Pulmonary artery endothelial cell (primary cell): Measurements from ENCODE around the gene IQGAP2. TPM values are rescaled to one million over a fixed set of nuclear protein-coding genes. Genes with fewer than 3 reads are reported as not detected.
"Not testable (repeated sequence)": the region's sequence is repeated elsewhere in the genome, so short reads cannot be mapped to it uniquely, and the experiment has no call there.

ENCODE experiments used
- DNase-seq: peaks from one replicate; pipeline ENCODE4 v3.0.0-alpha.2; 2011; ENCODE audit warnings: low read depth, low spot score
- total RNA-seq: library from RNA; depleted of rRNA; stranded (reverse); fragments of >200 nt; gene quantifications from 2 replicates; pipeline ENCODE4 v1.2.3, GENCODE V29; 2014

Gene IQGAP2
- total RNA-seq, 1 donor from 2014 or later: 4.4 TPM

- DNase-seq: no peak
Measured at GRCh38 chr5:76497986-76498717, 95.1 kb downstream of the IQGAP2 start.

GRCh38 chr5:76499507-76500161 is 96.5 kb downstream of the IQGAP2 start:
- DNase-seq: no peak

DNA sequence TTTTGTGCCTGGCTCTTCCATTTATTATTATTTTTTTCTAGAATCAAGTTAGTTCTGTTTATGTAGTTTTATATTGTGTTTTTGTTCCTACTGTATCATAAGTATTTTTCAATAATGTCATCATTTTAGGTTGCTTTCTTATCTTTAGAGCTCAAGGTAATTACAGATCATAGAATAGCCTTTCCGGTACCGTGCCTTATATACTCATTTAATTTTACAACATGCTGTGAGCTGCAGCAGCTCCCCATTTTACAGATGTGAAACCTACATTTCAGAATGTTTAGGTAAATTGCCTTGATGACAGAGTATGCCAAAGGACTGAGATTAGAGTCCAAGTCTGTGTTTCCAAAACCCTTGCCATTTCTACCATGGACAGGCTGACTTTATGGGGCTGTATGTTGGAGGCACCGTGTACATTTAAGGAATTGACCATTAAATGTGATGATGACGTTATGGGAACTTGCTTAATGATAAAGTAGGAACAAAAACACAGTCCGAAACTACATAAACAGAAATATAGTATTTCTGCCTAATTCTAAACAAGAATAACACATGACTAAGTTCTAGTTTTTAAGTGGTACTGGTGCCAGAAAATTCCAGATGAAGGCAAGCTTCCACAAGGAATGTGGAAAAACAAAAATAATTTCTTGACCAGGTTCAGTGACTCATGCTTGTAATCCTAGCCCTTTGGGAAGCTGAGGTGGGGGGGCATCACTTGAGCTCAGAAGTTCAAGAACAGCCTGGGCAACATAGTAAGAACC is 97.7 kb downstream of the IQGAP2 start:
- no peak for DNase-seq

DNA sequence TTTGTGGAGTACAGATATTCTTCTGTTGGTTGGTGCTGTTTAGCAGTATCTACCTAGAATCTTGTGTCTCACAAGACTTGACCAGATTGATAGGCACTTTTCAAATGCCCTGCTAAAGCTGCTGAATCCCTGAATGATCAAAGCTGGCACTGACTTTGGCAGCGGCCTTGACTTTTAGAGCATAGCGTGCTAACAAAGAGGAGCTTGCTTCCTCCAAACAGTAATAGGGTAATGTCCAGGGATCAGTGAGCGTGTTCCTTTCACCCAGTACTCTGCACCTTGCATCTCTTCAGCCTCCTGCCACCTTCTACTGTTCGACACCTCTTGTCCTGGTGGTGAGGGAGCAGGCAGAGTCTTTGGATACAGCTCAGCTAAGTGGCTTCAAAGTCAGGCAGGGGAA is 100.8 kb downstream of the IQGAP2 start:
- DNase-seq: no peak

DNA sequence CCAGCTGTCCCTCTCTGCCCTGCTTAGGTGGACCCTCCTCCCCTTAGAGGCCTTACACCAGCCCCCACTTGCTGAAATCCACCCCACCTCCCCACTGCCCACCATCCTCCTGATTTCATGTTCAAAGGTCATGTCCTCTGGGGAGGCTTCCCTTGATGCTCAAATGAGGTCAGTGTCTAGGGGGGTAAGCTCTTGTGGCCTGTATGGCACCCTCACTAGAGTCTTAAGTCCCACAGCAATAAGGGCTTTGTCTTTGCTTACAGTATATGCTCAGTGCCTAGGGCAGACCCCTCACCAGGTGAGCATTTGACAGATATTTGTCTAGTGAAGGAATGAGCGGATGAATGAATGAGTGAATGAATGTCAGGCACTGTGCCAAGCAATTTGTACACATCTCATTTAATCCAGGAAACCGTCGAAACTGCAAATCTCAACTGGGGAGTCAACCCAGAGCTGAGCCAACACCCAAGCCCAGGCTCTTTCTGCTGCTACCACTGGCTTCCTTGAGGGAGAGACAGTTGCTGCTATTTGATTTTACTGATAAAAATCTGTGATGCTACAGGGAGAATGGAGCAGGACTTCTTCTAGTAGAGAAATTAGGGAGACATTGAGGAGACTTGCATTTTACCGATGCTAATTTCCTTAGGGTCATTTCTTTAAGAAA is 101.9 kb downstream of the IQGAP2 start:
- no peak for DNase-seq

- DNase-seq: no peak
Measured at GRCh38 chr5:76513476-76513875, 110.4 kb downstream of the IQGAP2 start.

GRCh38 chr5:76514292-76514691 is 111.2 kb downstream of the IQGAP2 start:
- DNase-seq: no peak

DNA sequence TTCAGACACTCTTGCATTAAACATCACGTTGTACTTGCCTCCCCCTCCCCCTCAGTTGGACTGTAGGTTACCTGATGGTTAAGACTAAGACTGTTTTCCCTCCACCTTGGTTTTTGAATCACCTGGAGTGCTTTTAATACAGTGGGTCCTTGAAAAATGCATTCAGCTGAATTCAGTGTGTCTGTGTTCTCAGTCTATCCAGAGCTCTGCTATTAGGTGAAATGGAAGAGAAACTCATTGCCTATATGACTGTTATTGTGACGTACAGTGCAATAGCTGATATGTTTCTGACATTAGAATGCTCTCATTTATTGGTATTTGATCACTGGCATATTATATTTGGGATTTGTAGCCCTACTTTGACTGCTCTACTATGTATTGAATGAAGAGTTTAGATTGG is 111.6 kb downstream of the IQGAP2 start:
- no peak for DNase-seq

DNA sequence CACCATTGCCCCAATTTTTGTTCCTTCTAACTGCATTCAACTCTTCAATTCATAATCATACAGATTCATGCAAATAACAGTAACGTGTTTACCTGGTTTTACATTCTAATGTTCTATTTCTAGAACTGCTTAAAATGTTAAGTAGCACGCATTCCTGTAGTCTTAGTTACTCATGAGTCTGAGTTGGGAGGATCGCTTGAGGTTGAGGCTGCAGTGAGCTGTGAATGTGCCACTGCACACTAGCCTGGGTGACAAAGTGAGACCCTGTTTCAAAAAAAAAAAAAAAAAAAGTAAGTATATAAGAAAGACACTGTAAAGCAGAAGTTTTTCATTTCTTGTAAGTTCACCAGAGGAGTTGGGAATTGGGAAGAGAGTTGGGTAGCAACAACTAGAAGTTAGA is 114.2 kb downstream of the IQGAP2 start:
- DNase-seq: no peak

DNA sequence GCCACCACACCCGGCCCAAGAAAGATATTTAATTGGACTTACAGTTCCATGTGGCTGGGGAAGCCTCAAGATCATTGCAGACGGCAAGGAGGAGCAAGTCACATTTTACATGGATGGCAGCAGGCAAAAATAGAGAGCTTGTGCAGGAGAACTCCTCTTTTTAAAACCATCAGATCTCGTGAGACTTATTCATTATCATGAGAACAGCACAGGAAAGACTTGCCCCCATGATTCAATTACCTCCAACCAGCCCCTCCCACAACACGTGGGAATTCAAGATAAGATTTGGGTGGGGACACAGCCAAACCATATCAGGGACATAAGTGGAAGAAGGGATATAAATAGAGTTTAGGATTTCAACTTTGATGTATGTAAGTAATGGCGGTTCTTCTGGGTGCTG is 115.2 kb downstream of the IQGAP2 start:
- DNase-seq: not testable (repeated sequence)

DNA sequence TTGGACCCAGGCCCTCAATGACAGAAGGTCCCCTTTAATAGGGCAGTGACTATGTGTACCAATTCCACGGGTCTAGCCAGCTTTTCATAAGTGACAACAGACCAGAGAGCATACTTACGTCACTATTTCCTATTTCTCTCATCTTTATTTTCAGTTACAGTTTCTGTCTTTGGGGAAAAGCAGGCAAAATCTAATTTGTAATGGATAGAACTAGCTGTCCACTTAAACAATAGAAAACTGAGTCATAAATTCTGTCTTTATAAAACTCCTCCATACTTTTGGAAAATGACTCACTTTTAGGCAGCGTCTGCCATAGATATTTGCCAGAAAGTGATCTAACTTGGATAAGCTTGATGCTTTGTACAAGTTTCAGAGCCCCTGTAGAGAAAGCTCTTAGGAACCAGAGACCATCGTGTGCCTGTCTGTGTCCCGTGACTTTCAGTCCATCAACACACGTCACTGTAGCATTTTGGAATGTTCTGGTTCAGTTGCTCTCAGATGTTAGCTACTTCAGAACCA is 118.2 kb downstream of the IQGAP2 start:
- DNase-seq: no peak

DNA sequence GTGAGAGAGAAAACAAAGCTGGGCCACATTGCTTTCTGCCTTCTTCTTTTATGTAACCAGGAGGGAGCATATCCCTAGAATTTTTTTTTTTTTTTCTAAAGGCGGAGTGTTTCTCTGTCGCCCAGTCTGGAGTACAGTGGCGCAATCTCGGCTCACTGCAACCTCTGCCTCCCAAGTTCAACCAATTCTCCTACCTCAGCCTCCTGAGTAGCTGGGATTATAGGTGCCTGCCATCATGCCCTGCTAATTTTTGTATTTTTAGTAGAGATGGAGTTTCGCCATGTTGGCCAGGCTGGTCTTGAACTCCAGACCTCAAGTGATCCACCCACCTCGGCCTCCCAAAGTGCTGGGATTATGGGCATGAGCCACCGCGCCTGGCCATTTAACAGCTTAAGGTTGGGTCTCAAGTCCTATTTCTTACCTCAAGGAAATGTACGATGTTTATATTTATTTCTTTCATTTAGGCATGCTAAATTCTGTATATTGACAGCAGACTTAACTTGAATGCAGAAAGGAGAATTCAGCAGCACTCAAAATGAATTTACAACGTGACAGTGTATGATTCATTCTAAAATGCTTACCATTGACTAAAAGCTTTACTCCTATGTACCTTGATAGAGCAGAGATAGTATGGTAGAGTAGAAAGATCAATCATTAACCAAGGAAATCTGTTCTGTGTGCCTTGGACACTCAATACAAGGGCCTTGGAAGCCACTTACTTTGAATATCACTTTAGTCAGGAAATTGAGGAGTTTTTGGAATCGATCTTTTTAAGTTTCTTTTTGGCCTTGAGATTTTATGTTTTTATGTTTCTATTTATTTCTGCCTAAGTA is 119.2 kb downstream of the IQGAP2 start:
- DNase-seq: no peak

GRCh38 chr5:76524101-76524835 is 121.2 kb downstream of the IQGAP2 start:
- DNase-seq: no peak

- no peak for DNase-seq
Measured at GRCh38 chr5:76524868-76525267, 121.8 kb downstream of the IQGAP2 start.

DNA sequence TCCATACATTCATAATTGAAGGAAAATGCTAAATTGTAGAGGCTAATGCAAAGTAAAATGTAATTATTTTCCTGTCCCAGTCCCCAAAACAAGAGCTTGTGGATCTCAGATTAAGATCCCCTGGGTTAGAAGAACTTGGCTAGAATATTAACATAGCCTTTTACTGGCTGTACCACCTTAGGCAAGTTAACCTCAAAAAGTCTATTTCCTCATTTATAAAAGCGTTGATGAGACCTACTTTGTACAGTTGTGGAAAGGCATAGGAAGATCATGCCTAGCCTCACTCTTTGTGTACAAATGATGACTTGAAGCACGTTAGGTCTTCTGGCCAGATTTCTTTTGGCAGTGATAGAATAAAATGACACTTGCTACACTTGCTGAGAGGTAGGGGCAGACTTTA is 122.9 kb downstream of the IQGAP2 start:
- no peak for DNase-seq

DNA sequence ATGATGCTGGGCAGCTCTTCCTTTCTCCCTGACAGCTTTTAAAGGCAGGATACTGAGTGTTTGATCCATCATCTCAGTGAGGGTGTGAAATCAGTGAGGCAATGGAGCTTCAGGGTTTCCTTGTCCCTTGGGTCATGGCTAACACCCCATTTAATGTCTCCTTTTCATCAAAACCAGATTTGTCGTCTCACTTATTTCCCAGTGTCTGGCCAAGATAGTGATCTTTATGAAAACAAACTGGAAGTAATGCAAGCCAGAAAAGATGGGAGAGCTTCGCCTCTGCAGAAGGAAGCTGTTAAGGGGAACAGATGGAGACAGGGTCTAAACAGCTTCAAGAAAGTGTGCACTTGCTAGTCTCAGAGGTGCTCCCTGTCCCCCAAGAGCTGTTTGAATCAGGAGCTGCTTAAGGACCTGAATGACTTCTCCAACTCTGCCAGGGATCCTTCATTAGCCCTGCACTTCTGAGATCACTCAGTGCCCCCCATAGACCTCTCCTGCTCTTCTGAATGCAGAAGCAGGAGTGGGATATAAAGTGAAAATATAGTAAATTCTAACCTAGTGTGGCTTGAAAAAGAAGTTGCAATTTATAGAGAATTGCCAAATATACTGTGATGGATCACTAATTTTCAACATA is 124.0 kb downstream of the IQGAP2 start:
- no peak for DNase-seq

DNA sequence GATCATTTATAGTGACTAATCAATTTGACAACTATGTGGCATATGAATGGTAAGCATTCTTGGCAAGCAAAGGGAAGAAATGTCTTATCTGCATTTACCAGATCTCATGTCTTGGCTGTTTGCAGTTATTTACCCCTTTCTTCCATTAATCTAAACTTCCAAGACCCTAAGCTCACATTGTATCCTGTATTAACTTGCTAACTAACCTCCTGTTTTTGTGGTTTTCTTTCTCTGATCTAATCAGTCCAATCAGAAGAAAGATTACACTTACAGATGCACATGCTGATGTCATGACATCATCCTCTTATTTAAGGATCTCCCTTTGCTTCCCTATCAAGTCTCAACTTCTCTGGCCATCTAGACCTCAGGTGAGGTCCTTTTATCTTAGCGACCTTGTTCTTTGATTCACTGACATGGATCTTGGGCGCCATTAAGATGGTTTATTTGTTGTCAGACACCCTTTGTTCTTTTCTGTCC is 124.6 kb downstream of the IQGAP2 start:
- DNase-seq: no peak

GRCh38 chr5:76528547-76529331 is 125.7 kb downstream of the IQGAP2 start:
- DNase-seq: no peak
